H1 (cell line): Measurements from ENCODE around the gene SCFD1. TPM values are rescaled to one million over a fixed set of nuclear protein-coding genes. Genes with fewer than 3 reads are reported as not detected.

Source experiments
- GABPA ChIP-seq: IDR thresholded peaks from 2 replicates; pipeline ENCODE4 v1.6.1; 2011; ENCODE audit warnings: mild to moderate bottlenecking, low read length, moderate library complexity, borderline replicate concordance; ENCODE audit not compliant: insufficient read depth
- KDM1A ChIP-seq: fragments of 200-600, 300-600 bp; sonication (generic); IDR thresholded peaks from 2 replicates; pipeline ENCODE4 v1.7.1; 2016; ENCODE audit warnings: mild to moderate bottlenecking, low read length, borderline replicate concordance
- KDM4A ChIP-seq: IDR thresholded peaks from one replicate; pipeline ENCODE4 v1.7.1; 2012; ENCODE audit warnings: low read depth, mild to moderate bottlenecking, moderate library complexity, low read length, inconsistent platforms; ENCODE audit not compliant: severe bottlenecking
- RBBP5 ChIP-seq: IDR thresholded peaks from 2 replicates; pipeline ENCODE4 v1.7.1; 2012; ENCODE audit warnings: low read depth, mild to moderate bottlenecking, inconsistent platforms, low read length, moderate library complexity, borderline replicate concordance
- SP4 ChIP-seq: IDR thresholded peaks from 2 replicates; pipeline ENCODE4 v1.6.1; 2012; ENCODE audit warnings: low read length, inconsistent platforms
- polyA plus RNA-seq, 7 experiments: library from polyadenylated mRNA; depleted of rRNA in 3 of 7; stranded (reverse) in 5 of 7; unstranded in 2 of 7; fragments of >200 nt in 5 of 7; fragments of 200-250 nt in 2 of 7; gene quantifications; 1 replicate in 5 of 7; 2 replicates in 1 of 7; 4 replicates in 1 of 7; pipeline versions ENCODE4 v1.2.1 to v1.2.3, GENCODE V29; 2011 to 2013; ENCODE audit warnings: missing spikeins in 2 of 7, mixed read lengths in 2 of 7
- total RNA-seq: library from RNA; stranded (reverse); fragmentation: NEBNext Ultra II Directional; extraction: Animal tissue kit (Norgen Biotek cat#: 25700); gene quantifications from 2 replicates; pipeline ENCODE4 v1.2.1, GENCODE V29; 2021

The SCFD1 gene
- total and polyA plus RNA-seq, 2 of the 8 experiments (the other 6 are each of a cell fraction or from before 2014, with no cell fraction given) = 32.8 to 64.5 TPM

DNA sequence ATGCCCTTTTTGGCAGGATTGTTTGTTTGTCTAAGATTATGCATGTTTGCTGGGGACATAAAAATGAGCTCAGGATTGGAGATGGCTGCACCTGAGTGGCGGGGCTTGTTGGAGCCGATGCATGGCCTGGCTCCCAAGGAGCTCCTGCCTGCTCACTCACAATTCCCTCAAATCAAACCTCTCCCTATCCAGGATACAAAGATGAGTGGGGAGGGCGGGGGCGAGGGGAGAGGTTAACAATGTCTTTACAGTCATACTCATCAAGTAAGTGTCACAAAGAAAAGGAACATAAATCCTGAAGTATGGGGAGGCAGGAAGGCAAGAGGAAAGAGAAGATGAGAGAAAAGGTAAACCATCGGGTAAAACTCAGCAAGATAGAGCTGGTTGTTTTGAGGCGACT lies 148.3 kb downstream of the SCFD1 start (continued):
- TF ChIP-seq SP4 (no peak), KDM4A (no peak), GABPA (no peak), RBBP5 (no peak), KDM1A (no peak)
